Tibial nerve (tissue), 4 donors: ENCODE measurements around the gene FAM111A.

Source experiments
- EP300 ChIP-seq, 2 donors: sonication (generic); formaldehyde crosslinking; IDR thresholded peaks; one replicate each; pipeline ENCODE4 v1.6.1; 2017; ENCODE audit warnings: antibody characterized with exemption in 2 of 2, mild to moderate bottlenecking in 1 of 2
- POLR2A ChIP-seq, 2 donors: fragments of 450-650 bp; IDR thresholded peaks; one replicate each; pipeline ENCODE4 v1.6.1; 2017; ENCODE audit warnings: antibody characterized with exemption in 2 of 2, mild to moderate bottlenecking in 2 of 2, moderate library complexity in 2 of 2
- TF ChIP-seq, protein P1 (sequence below), 5 experiments: fragments of 200-600 bp in 3 of 5; fragments of 450-650 bp in 2 of 5; sonication (generic) in 3 of 5; IDR thresholded peaks; one replicate each; pipeline ENCODE4 v1.5.1; 2016 to 2019; ENCODE audit warnings: antibody characterized with exemption in 5 of 5, mild to moderate bottlenecking in 3 of 5, moderate library complexity in 2 of 5

DNA sequence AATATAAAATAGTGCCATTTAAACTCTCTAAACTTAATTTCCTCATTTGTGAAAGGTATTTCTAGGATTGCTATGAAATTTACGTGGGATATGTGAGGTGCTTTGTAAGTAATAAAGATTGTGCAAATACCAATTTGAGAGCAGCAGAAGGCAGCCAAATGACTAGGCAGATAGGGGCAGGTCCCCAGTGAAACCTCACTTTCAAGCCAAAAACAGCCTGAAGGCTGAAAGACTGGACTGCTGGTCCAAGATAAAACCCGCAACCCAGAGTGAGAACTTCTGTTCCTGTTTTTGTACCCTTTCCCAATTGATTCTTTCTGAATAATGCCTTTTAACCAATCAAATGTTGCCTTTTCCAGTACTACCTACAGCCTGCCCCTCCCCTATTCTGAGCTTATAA, 36.5 kb downstream of the FAM111A start:
- TF ChIP-seq, protein P1, sequence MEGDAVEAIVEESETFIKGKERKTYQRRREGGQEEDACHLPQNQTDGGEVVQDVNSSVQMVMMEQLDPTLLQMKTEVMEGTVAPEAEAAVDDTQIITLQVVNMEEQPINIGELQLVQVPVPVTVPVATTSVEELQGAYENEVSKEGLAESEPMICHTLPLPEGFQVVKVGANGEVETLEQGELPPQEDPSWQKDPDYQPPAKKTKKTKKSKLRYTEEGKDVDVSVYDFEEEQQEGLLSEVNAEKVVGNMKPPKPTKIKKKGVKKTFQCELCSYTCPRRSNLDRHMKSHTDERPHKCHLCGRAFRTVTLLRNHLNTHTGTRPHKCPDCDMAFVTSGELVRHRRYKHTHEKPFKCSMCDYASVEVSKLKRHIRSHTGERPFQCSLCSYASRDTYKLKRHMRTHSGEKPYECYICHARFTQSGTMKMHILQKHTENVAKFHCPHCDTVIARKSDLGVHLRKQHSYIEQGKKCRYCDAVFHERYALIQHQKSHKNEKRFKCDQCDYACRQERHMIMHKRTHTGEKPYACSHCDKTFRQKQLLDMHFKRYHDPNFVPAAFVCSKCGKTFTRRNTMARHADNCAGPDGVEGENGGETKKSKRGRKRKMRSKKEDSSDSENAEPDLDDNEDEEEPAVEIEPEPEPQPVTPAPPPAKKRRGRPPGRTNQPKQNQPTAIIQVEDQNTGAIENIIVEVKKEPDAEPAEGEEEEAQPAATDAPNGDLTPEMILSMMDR (IDR thresholded peaks at IDR 0.05), result no peak
- TF ChIP-seq POLR2A (IDR thresholded peaks at IDR 0.05) (no peak), EP300 (IDR thresholded peaks at IDR 0.05) (no peak)
